K562 (cell line): ENCODE results near the gene PLIN5. TPM values are rescaled to one million over a fixed set of nuclear protein-coding genes. Genes with fewer than 3 reads are reported as not detected.

Source experiments
- BACH1 ChIP-seq: fragments of 200-800 bp; sonication (Bioruptor generic); IDR thresholded peaks from 2 replicates; pipeline ENCODE4 v1.6.1; 2016; ENCODE audit warnings: missing genetic modification characterization, missing compliant biosample characterization
- COPS2 ChIP-seq: fragments of 450-650 bp; conservative IDR thresholded peaks from 2 replicates; pipeline ENCODE4 v1.6.1; 2016; ENCODE audit warnings: mild to moderate bottlenecking, moderate library complexity
- ESRRA ChIP-seq: fragments of 450-650 bp; IDR thresholded peaks from 2 replicates; pipeline ENCODE4 v1.6.1; 2014; ENCODE audit warnings: low read depth, mild to moderate bottlenecking, moderate library complexity, borderline replicate concordance
- FOXK1 ChIP-seq: sonication (generic); formaldehyde crosslinking; IDR thresholded peaks from 2 replicates; pipeline ENCODE4 v1.8.0; 2022; ENCODE audit warnings: missing genetic modification reagents, mild to moderate bottlenecking, borderline replicate concordance
- HMG20A ChIP-seq: fragments of 450-650 bp; formaldehyde crosslinking; conservative IDR thresholded peaks from 2 replicates; pipeline ENCODE4 v1.4.0; 2020; ENCODE audit warnings: mild to moderate bottlenecking, mixed read lengths
- NFIC ChIP-seq: fragments of 450-650 bp; IDR thresholded peaks from 2 replicates; pipeline ENCODE4 v1.6.1; 2017; ENCODE audit warnings: mild to moderate bottlenecking, inconsistent platforms
- RAD21 ChIP-seq, 2 experiments: fragments of 250-450 bp in 1 of 2; fragments of 450-650 bp in 1 of 2; sonication (Bioruptor Pico) in 1 of 2; formaldehyde crosslinking in 1 of 2; IDR thresholded peaks in 1 of 2; conservative IDR thresholded peaks in 1 of 2; 2 replicates each; pipeline versions ENCODE4 v1.4.0 to v1.8.0; 2020 to 2022; ENCODE audit warnings: mild to moderate bottlenecking in 2 of 2, moderate library complexity in 1 of 2
- RBM39 ChIP-seq: fragments of 200-400 bp; formaldehyde crosslinking; optimal IDR thresholded peaks from 2 replicates; pipeline ENCODE3; 2018; ENCODE audit warnings: low read depth, low read length
- TBP ChIP-seq: optimal IDR thresholded peaks from 2 replicates; pipeline ENCODE3; 2011; ENCODE audit warnings: low read depth, low read length, improper control_type of control experiment
- ZC3H11A ChIP-seq: IDR thresholded peaks from 2 replicates; pipeline ENCODE4 v1.6.1; 2012; ENCODE audit warnings: low read depth, low read length, improper control_type of control experiment
- ZNF644 ChIP-seq: fragments of 200-800 bp; sonication (Bioruptor generic); IDR thresholded peaks from 2 replicates; pipeline ENCODE4 v1.6.1; 2016; ENCODE audit warnings: low read depth, missing genetic modification characterization, missing compliant biosample characterization
- ZNF696 ChIP-seq: fragments of 250-450 bp; sonication (Bioruptor Pico); conservative IDR thresholded peaks from 2 replicates; pipeline ENCODE4 v1.4.0; 2020; ENCODE audit warnings: mild to moderate bottlenecking, moderate library complexity
- ZNF766 ChIP-seq: fragments of 200-800 bp; sonication (Bioruptor generic); conservative IDR thresholded peaks from 2 replicates; pipeline ENCODE4 v1.6.1; 2016; ENCODE audit warnings: missing genetic modification characterization, missing compliant biosample characterization
- polyA plus RNA-seq, 8 experiments: library from polyadenylated mRNA; depleted of rRNA in 4 of 8; stranded (reverse) in 5 of 8; unstranded in 3 of 8; fragments of >200 nt; fragmentation: Nextera tagmentation in 2 of 8; fragmentation: Illumina TruSeq in 1 of 8; extraction: Ambion mirVana in 2 of 8; extraction: Trizol in 1 of 8; gene quantifications; 2 replicates each; pipeline versions ENCODE4 v1.2.1 to v1.2.3, GENCODE V29; 2011 to 2014; ENCODE audit warnings: inconsistent platforms in 1 of 8, missing spikeins in 1 of 8
- total RNA-seq, 7 experiments: library from RNA; depleted of rRNA in 6 of 7; stranded (reverse); fragments of >200 nt in 6 of 7; fragmentation: Illumina TruSeq in 2 of 7; extraction: Trizol in 2 of 7; gene quantifications; 2 replicates each; pipeline versions ENCODE4 v1.2.1 to v1.2.3, GENCODE V29; 2011 to 2021; ENCODE audit warnings: low replicate concordance in 1 of 7
- TF ChIP-seq, protein P1 (sequence below): fragments of 450-650 bp; IDR thresholded peaks from 2 replicates; pipeline ENCODE4 v1.6.1; 2016; ENCODE audit warnings: mild to moderate bottlenecking, moderate library complexity
- TF ChIP-seq, protein P2 (sequence below): sonication (generic); formaldehyde crosslinking; IDR thresholded peaks from 2 replicates; pipeline ENCODE4 v1.8.1; 2023; ENCODE audit warnings: mild to moderate bottlenecking, missing genetic modification reagents

The PLIN5 gene
- total and polyA plus RNA-seq, 9 of the 15 experiments (the other 6 are each of a cell fraction or from before 2014, with no cell fraction given) = 0.04 to 1.3 (median 0.50) TPM

DNA sequence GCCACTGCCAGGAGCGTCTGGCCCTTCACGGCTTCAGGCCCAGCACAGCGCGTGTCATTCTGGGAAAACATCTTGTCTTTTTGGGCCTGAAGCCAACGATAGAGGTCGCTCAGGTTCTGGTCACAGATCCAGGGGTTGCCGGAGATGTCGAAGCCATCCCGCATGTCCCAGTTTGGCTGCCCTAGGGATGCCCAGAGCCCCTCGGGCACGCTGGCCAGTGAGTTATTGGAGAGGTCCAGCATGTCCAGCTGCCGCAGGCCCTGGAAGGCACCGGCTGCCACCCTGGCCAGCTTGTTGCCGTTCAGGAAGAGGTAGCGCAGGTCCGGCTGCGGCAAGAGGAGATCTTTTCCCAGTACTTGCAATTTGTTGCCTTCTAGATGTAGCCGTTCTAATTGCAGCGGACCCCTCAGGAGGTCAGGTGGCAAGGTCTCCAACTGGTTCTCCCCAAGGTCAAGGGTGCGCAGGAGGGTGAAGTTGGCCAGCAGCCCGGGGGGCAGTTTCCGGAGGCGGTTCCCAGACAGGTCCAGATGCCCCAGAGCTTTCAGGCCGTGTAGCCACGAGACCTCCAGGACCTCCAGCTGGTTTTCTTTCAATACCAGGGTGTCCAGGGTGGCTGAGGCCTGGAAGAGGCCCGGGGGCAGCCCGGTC is 3.1 kb upstream of the PLIN5 start (continued):
- TF ChIP-seq ZNF766 (CRISPR knock-in tag) (no peak), RBM39 (no peak), COPS2 (no peak), TBP (no peak), ZNF644 (tag) (no peak), RAD21 (CRISPR knock-in tag; conservative IDR thresholded peaks at IDR 0.05 in 1 of 2, IDR thresholded peaks at IDR 0.05 in 1 of 2) (peak in 1 of 2 experiments; percentile 14; a peak in 1 of 4 replicates), NFIC (peak; percentile 81), BACH1 (no peak), ZC3H11A (no peak), ZNF696 (CRISPR knock-in tag) (no peak), FOXK1 (no peak), ESRRA (no peak), HMG20A (CRISPR knock-in tag) (no peak)
- TF ChIP-seq, protein P1, sequence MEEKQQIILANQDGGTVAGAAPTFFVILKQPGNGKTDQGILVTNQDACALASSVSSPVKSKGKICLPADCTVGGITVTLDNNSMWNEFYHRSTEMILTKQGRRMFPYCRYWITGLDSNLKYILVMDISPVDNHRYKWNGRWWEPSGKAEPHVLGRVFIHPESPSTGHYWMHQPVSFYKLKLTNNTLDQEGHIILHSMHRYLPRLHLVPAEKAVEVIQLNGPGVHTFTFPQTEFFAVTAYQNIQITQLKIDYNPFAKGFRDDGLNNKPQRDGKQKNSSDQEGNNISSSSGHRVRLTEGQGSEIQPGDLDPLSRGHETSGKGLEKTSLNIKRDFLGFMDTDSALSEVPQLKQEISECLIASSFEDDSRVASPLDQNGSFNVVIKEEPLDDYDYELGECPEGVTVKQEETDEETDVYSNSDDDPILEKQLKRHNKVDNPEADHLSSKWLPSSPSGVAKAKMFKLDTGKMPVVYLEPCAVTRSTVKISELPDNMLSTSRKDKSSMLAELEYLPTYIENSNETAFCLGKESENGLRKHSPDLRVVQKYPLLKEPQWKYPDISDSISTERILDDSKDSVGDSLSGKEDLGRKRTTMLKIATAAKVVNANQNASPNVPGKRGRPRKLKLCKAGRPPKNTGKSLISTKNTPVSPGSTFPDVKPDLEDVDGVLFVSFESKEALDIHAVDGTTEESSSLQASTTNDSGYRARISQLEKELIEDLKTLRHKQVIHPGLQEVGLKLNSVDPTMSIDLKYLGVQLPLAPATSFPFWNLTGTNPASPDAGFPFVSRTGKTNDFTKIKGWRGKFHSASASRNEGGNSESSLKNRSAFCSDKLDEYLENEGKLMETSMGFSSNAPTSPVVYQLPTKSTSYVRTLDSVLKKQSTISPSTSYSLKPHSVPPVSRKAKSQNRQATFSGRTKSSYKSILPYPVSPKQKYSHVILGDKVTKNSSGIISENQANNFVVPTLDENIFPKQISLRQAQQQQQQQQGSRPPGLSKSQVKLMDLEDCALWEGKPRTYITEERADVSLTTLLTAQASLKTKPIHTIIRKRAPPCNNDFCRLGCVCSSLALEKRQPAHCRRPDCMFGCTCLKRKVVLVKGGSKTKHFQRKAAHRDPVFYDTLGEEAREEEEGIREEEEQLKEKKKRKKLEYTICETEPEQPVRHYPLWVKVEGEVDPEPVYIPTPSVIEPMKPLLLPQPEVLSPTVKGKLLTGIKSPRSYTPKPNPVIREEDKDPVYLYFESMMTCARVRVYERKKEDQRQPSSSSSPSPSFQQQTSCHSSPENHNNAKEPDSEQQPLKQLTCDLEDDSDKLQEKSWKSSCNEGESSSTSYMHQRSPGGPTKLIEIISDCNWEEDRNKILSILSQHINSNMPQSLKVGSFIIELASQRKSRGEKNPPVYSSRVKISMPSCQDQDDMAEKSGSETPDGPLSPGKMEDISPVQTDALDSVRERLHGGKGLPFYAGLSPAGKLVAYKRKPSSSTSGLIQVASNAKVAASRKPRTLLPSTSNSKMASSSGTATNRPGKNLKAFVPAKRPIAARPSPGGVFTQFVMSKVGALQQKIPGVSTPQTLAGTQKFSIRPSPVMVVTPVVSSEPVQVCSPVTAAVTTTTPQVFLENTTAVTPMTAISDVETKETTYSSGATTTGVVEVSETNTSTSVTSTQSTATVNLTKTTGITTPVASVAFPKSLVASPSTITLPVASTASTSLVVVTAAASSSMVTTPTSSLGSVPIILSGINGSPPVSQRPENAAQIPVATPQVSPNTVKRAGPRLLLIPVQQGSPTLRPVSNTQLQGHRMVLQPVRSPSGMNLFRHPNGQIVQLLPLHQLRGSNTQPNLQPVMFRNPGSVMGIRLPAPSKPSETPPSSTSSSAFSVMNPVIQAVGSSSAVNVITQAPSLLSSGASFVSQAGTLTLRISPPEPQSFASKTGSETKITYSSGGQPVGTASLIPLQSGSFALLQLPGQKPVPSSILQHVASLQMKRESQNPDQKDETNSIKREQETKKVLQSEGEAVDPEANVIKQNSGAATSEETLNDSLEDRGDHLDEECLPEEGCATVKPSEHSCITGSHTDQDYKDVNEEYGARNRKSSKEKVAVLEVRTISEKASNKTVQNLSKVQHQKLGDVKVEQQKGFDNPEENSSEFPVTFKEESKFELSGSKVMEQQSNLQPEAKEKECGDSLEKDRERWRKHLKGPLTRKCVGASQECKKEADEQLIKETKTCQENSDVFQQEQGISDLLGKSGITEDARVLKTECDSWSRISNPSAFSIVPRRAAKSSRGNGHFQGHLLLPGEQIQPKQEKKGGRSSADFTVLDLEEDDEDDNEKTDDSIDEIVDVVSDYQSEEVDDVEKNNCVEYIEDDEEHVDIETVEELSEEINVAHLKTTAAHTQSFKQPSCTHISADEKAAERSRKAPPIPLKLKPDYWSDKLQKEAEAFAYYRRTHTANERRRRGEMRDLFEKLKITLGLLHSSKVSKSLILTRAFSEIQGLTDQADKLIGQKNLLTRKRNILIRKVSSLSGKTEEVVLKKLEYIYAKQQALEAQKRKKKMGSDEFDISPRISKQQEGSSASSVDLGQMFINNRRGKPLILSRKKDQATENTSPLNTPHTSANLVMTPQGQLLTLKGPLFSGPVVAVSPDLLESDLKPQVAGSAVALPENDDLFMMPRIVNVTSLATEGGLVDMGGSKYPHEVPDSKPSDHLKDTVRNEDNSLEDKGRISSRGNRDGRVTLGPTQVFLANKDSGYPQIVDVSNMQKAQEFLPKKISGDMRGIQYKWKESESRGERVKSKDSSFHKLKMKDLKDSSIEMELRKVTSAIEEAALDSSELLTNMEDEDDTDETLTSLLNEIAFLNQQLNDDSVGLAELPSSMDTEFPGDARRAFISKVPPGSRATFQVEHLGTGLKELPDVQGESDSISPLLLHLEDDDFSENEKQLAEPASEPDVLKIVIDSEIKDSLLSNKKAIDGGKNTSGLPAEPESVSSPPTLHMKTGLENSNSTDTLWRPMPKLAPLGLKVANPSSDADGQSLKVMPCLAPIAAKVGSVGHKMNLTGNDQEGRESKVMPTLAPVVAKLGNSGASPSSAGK = peak; percentile 33
- TF ChIP-seq, protein P2, sequence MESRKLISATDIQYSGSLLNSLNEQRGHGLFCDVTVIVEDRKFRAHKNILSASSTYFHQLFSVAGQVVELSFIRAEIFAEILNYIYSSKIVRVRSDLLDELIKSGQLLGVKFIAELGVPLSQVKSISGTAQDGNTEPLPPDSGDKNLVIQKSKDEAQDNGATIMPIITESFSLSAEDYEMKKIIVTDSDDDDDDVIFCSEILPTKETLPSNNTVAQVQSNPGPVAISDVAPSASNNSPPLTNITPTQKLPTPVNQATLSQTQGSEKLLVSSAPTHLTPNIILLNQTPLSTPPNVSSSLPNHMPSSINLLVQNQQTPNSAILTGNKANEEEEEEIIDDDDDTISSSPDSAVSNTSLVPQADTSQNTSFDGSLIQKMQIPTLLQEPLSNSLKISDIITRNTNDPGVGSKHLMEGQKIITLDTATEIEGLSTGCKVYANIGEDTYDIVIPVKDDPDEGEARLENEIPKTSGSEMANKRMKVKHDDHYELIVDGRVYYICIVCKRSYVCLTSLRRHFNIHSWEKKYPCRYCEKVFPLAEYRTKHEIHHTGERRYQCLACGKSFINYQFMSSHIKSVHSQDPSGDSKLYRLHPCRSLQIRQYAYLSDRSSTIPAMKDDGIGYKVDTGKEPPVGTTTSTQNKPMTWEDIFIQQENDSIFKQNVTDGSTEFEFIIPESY = 0 out of 2 replicates have a peak, but pooled peaks have one; percentile 27
